ENCODE results near the gene OSBPL10.

The OSBPL10 gene

DNA sequence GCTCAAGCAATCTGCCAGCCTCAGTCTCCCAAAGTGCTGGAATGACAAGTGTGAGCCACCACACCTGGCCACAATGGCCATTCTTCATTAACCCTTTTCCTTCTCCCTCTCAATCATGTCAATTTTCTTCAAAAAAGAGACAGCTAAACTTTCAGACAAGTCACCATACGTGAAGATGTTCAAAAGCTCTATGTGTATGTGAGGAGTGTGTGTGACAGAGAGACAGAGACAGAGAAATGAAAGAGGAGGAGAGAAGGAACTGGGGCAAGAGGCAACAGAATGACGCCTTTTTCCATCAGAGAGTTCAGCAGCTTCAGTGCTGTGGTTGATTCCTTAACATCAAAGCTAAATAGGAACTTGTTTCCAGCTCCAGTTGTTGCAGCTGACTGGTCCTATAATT, 27.4 kb downstream of the OSBPL10 start:
- H3K9ac ChIP-seq (ENCODE audit: low read depth, low read length) = no peak overlapping the region
- peaks cover 11% of the 10 kb centered on the region for H3K9me3 ChIP-seq (replicated peaks; ENCODE audit: low read length)
- no peaks in the 10 kb centered on the region for H3K27me3 ChIP-seq (ENCODE audit: control insufficient read depth, insufficient read depth, low read length)
- H3K4me3 ChIP-seq (ENCODE audit: low read length) = no peak overlapping the region
- H3K36me3 ChIP-seq (ENCODE audit: insufficient read depth, low read length) = no peaks in the 10 kb centered on the region
- H3K4me2 ChIP-seq (ENCODE audit: low read length) = no peak overlapping the region
- H3K4me1 ChIP-seq (ENCODE audit: control insufficient read depth, insufficient read depth, low read length) = peaks cover 18% of the 10 kb centered on the region

DNA sequence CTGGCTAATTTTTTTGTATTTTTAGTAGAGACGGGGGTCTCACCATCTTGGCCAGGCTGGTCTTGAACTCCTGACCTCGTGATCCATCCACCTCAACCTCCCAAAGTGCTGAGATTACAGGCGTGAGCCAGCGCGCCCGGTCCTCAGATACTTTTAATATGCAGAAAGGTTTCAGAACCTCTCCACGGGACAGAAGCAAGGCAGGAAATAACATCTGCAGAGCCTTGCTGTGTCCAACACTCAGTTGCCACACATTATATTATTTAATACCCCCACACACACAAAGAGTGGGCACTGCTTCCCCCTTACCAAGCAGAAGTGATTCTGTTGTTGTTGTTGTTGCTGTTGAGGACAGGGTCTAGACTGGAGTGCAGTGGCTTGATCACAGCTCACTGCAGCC, 28.0 kb downstream of the OSBPL10 start:
- peaks cover 11% of the 10 kb centered on the region for H3K9me3 ChIP-seq (replicated peaks; ENCODE audit: low read length)
- H3K36me3 ChIP-seq (ENCODE audit: insufficient read depth, low read length) = no peaks in the 10 kb centered on the region
- no peaks in the 10 kb centered on the region for H3K27me3 ChIP-seq (ENCODE audit: control insufficient read depth, insufficient read depth, low read length)
- H3K4me2 ChIP-seq (ENCODE audit: low read length) = no peak overlapping the region
- no peak overlapping the region for H3K4me3 ChIP-seq (ENCODE audit: low read length)
- peaks cover 13% of the 10 kb centered on the region for H3K4me1 ChIP-seq (ENCODE audit: control insufficient read depth, insufficient read depth, low read length)
- H3K9ac ChIP-seq (ENCODE audit: low read depth, low read length) = no peak overlapping the region

GRCh38 chr3:31952205-31952604, 28.9 kb downstream of the OSBPL10 start:
- H3K4me3 ChIP-seq (ENCODE audit: low read length) = no peak overlapping the region
- H3K4me1 ChIP-seq (ENCODE audit: control insufficient read depth, insufficient read depth, low read length) = peaks cover 4% of the 10 kb centered on the region
- no peak overlapping the region for H3K9ac ChIP-seq (ENCODE audit: low read depth, low read length)
- no peaks in the 10 kb centered on the region for H3K36me3 ChIP-seq (ENCODE audit: insufficient read depth, low read length)
- no peaks in the 10 kb centered on the region for H3K27me3 ChIP-seq (ENCODE audit: control insufficient read depth, insufficient read depth, low read length)
- H3K9me3 ChIP-seq (replicated peaks; ENCODE audit: low read length) = peaks cover 11% of the 10 kb centered on the region
- no peak overlapping the region for H3K4me2 ChIP-seq (ENCODE audit: low read length)

GRCh38 chr3:31948280-31948679, 32.8 kb downstream of the OSBPL10 start:
- no peaks in the 10 kb centered on the region for H3K27me3 ChIP-seq (ENCODE audit: control insufficient read depth, insufficient read depth, low read length)
- no peak overlapping the region for H3K9ac ChIP-seq (ENCODE audit: low read depth, low read length)
- H3K36me3 ChIP-seq (ENCODE audit: insufficient read depth, low read length) = no peaks in the 10 kb centered on the region
- H3K4me1 ChIP-seq (ENCODE audit: control insufficient read depth, insufficient read depth, low read length) = peaks cover 11% of the 10 kb centered on the region
- no peak overlapping the region for H3K4me3 ChIP-seq (ENCODE audit: low read length)
- H3K9me3 ChIP-seq (replicated peaks; ENCODE audit: low read length) = no peaks in the 10 kb centered on the region
- no peak overlapping the region for H3K4me2 ChIP-seq (ENCODE audit: low read length)

GRCh38 chr3:31947671-31948091, 33.4 kb downstream of the OSBPL10 start:
- Histone ChIP-seq H3K36me3 (ENCODE audit: insufficient read depth, low read length) (no peaks in the 10 kb centered on the region), H3K4me3 (ENCODE audit: low read length) (no peak overlapping the region), H3K9ac (ENCODE audit: low read depth, low read length) (no peak overlapping the region), H3K4me1 (ENCODE audit: control insufficient read depth, insufficient read depth, low read length) (peaks cover 11% of the 10 kb centered on the region), H3K27me3 (ENCODE audit: control insufficient read depth, insufficient read depth, low read length) (no peaks in the 10 kb centered on the region), H3K9me3 (replicated peaks; ENCODE audit: low read length) (no peaks in the 10 kb centered on the region), H3K4me2 (ENCODE audit: low read length) (no peak overlapping the region)

- H3K27me3 ChIP-seq (ENCODE audit: control insufficient read depth, insufficient read depth, low read length) = no peaks in the 10 kb centered on the region
- no peaks in the 10 kb centered on the region for H3K9me3 ChIP-seq (replicated peaks; ENCODE audit: low read length)
- no peak overlapping the region for H3K4me2 ChIP-seq (ENCODE audit: low read length)
- H3K36me3 ChIP-seq (ENCODE audit: insufficient read depth, low read length) = no peaks in the 10 kb centered on the region
- no peak overlapping the region for H3K4me3 ChIP-seq (ENCODE audit: low read length)
- H3K4me1 ChIP-seq (ENCODE audit: control insufficient read depth, insufficient read depth, low read length) = peaks cover 11% of the 10 kb centered on the region
- no peak overlapping the region for H3K9ac ChIP-seq (ENCODE audit: low read depth, low read length)
Measured at GRCh38 chr3:31947162-31947561, 33.9 kb downstream of the OSBPL10 start.

DNA sequence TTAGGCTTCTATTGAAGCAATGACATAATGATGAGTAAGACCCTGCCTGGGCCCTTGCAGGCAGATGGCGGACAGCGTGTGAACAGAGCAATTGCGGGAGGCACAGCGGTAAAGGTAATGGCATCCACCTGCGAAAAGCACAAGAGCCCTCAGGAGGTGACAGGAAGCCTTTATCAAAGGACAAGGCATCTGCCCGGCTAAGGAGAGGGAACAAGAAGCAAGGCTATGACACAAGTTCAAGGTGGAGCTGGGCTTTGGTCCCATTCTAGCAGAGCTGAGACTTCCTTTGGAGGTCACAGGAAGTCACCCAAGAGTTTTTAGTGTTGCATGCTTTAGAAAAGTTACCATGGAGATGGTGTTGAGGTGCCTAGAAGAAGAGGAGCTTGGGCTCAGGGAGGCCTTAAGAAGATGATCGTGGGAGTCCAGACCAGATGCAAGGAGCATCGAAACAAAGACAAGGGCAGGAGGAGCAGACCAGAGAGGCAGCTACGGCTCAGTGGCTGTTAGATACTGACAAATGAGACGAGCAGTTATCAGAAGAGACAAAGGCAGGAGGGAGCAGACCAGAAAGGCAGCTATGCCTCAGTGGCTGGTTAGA, 34.5 kb downstream of the OSBPL10 start:
- Histone ChIP-seq H3K4me3 (ENCODE audit: low read length) (no peak overlapping the region), H3K9ac (ENCODE audit: low read depth, low read length) (no peak overlapping the region), H3K36me3 (ENCODE audit: insufficient read depth, low read length) (no peaks in the 10 kb centered on the region), H3K4me1 (ENCODE audit: control insufficient read depth, insufficient read depth, low read length) (peaks cover 12% of the 10 kb centered on the region), H3K9me3 (replicated peaks; ENCODE audit: low read length) (no peaks in the 10 kb centered on the region), H3K27me3 (ENCODE audit: control insufficient read depth, insufficient read depth, low read length) (no peaks in the 10 kb centered on the region), H3K4me2 (ENCODE audit: low read length) (no peak overlapping the region)

- peak overlapping the region; percentile 34 for H3K4me2 ChIP-seq (ENCODE audit: low read length)
- no peak overlapping the region for H3K4me3 ChIP-seq (ENCODE audit: low read length)
- peaks cover 16% of the 10 kb centered on the region for H3K4me1 ChIP-seq (ENCODE audit: control insufficient read depth, insufficient read depth, low read length)
- no peaks in the 10 kb centered on the region for H3K27me3 ChIP-seq (ENCODE audit: control insufficient read depth, insufficient read depth, low read length)
- no peaks in the 10 kb centered on the region for H3K9me3 ChIP-seq (replicated peaks; ENCODE audit: low read length)
- no peak overlapping the region for H3K9ac ChIP-seq (ENCODE audit: low read depth, low read length)
- H3K36me3 ChIP-seq (ENCODE audit: insufficient read depth, low read length) = no peaks in the 10 kb centered on the region
Measured at GRCh38 chr3:31945738-31946052, 35.4 kb downstream of the OSBPL10 start.

GRCh38 chr3:31943041-31943440, 38.0 kb downstream of the OSBPL10 start:
- Histone ChIP-seq H3K4me2 (ENCODE audit: low read length) (no peak overlapping the region), H3K9me3 (replicated peaks; ENCODE audit: low read length) (no peaks in the 10 kb centered on the region), H3K4me3 (ENCODE audit: low read length) (no peak overlapping the region), H3K4me1 (ENCODE audit: control insufficient read depth, insufficient read depth, low read length) (peaks cover 16% of the 10 kb centered on the region), H3K36me3 (ENCODE audit: insufficient read depth, low read length) (no peaks in the 10 kb centered on the region), H3K27me3 (ENCODE audit: control insufficient read depth, insufficient read depth, low read length) (no peaks in the 10 kb centered on the region), H3K9ac (ENCODE audit: low read depth, low read length) (no peak overlapping the region)

- Histone ChIP-seq H3K9me3 (replicated peaks; ENCODE audit: low read length) (no peaks in the 10 kb centered on the region), H3K9ac (ENCODE audit: low read depth, low read length) (no peak overlapping the region), H3K4me1 (ENCODE audit: control insufficient read depth, insufficient read depth, low read length) (peaks cover 16% of the 10 kb centered on the region), H3K4me2 (ENCODE audit: low read length) (no peak overlapping the region), H3K27me3 (ENCODE audit: control insufficient read depth, insufficient read depth, low read length) (no peaks in the 10 kb centered on the region), H3K4me3 (ENCODE audit: low read length) (no peak overlapping the region), H3K36me3 (ENCODE audit: insufficient read depth, low read length) (no peaks in the 10 kb centered on the region)
Measured at GRCh38 chr3:31942446-31942845, 38.6 kb downstream of the OSBPL10 start.

DNA sequence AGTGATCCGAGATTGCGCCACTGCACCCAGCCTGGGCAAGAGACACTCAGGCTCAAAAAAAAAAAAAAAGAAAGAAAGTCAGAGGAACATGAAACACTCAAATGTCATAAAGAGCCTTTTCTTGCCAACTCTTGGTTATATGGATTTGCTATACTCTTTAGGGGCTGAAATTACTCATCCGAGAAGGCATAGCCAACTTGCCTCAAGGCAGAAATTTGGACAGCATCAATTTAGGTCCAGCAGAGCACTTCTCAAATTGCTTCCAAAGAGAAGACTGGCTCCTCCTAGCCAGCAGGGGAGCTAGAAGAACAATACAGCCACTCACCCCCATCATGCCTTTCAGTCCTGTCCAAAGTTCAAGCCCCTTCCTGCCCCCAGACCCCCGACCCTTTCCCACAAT, 43.8 kb downstream of the OSBPL10 start:
- H3K9me3 ChIP-seq (replicated peaks; ENCODE audit: low read length) = no peaks in the 10 kb centered on the region
- no peak overlapping the region for H3K9ac ChIP-seq (ENCODE audit: low read depth, low read length)
- H3K4me1 ChIP-seq (ENCODE audit: control insufficient read depth, insufficient read depth, low read length) = peaks cover 22% of the 10 kb centered on the region
- H3K27me3 ChIP-seq (ENCODE audit: control insufficient read depth, insufficient read depth, low read length) = no peaks in the 10 kb centered on the region
- no peaks in the 10 kb centered on the region for H3K36me3 ChIP-seq (ENCODE audit: insufficient read depth, low read length)
- H3K4me2 ChIP-seq (ENCODE audit: low read length) = no peak overlapping the region
- no peak overlapping the region for H3K4me3 ChIP-seq (ENCODE audit: low read length)

DNA sequence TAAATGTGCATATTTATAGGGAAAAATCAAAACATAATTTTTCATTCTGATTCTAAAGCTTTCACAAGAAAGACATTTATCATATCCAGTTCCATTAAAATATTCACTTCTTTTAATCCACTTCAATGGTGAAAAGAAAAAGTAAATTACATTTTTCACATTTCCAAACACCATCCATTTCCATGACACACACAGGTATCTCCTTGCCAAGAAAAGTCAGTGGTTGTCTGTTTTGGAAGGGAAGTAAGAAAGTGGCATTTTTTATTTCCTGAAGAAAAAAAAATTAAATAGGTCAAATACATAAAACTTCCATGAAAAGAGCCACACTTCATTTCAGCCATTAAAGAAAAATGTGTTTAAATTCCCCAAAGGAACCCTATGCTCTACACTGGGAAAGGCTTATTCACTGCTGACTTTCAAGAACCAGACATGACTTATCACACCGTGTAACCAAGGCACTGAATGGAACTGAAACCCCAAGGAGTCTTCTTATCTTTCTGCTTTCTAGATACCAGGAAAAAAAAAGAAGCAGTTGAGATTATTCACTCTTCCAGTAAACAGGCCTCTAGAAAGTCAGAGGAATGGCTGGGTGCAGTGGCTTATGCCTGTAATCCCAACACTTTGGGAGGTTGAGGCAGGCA, 44.5 kb downstream of the OSBPL10 start:
- no peaks in the 10 kb centered on the region for H3K9me3 ChIP-seq (replicated peaks; ENCODE audit: low read length)
- no peak overlapping the region for H3K4me2 ChIP-seq (ENCODE audit: low read length)
- no peak overlapping the region for H3K9ac ChIP-seq (ENCODE audit: low read depth, low read length)
- H3K27me3 ChIP-seq (ENCODE audit: control insufficient read depth, insufficient read depth, low read length) = no peaks in the 10 kb centered on the region
- H3K36me3 ChIP-seq (ENCODE audit: insufficient read depth, low read length) = no peaks in the 10 kb centered on the region
- H3K4me1 ChIP-seq (ENCODE audit: control insufficient read depth, insufficient read depth, low read length) = peaks cover 21% of the 10 kb centered on the region
- H3K4me3 ChIP-seq (ENCODE audit: low read length) = no peak overlapping the region
